ENCODE data around the gene ZHX3.

Gene ZHX3

GRCh38 chr20:41317546-41318270, at the start of gene ZHX3:
Gene ZHX3, minus strand, starts transcription at chr20:41317731. Its CDS starts 112,815 bp downstream, at chr20:41204916.
- peak within 1 kb of the TSS; percentile 84 for H3K4me3 ChIP-seq (ENCODE audit: control insufficient read depth, low read depth, low read length)
- DNase-seq (ENCODE audit: low read depth): peak; percentile 68
- no peak for TF ChIP-seq CTCF (IDR thresholded peaks at IDR 0.05; ENCODE audit: control insufficient read depth, insufficient read depth, low read depth, low read length, missing control alignments)

- no peak for DNase-seq (ENCODE audit: low read depth)
- TF ChIP-seq CTCF (IDR thresholded peaks at IDR 0.05; ENCODE audit: control insufficient read depth, insufficient read depth, low read depth, low read length, missing control alignments): no peak
Observed at GRCh38 chr20:41367393-41367695, 49.8 kb upstream of the ZHX3 start.

GRCh38 chr20:41366546-41367392, 49.2 kb upstream of the ZHX3 start, which contains the start of gene EMILIN3:
Gene EMILIN3, minus strand, starts transcription at chr20:41366818. Its CDS starts 184 bp downstream, at chr20:41366634.
- TF ChIP-seq CTCF (IDR thresholded peaks at IDR 0.05; ENCODE audit: control insufficient read depth, insufficient read depth, low read depth, low read length, missing control alignments): no peak
- no peak within 1 kb of the TSS for H3K4me3 ChIP-seq (ENCODE audit: control insufficient read depth, low read depth, low read length)
- DNase-seq (ENCODE audit: low read depth): no peak

More at GRCh38 chr20:41367393-41367695, 49.8 kb upstream of the ZHX3 start:
- H3K4me3 ChIP-seq (ENCODE audit: control insufficient read depth, low read depth, low read length): no peak overlapping the region

- no peak for DNase-seq (ENCODE audit: low read depth)
- no peak for TF ChIP-seq CTCF (IDR thresholded peaks at IDR 0.05; ENCODE audit: control insufficient read depth, insufficient read depth, low read depth, low read length, missing control alignments)
Observed at GRCh38 chr20:41365777-41366545, 48.4 kb upstream of the ZHX3 start.

GRCh38 chr20:41364967-41365765, 47.6 kb upstream of the ZHX3 start:
- TF ChIP-seq CTCF (IDR thresholded peaks at IDR 0.05; ENCODE audit: control insufficient read depth, insufficient read depth, low read depth, low read length, missing control alignments): no peak
- no peak overlapping the region for H3K4me3 ChIP-seq (ENCODE audit: control insufficient read depth, low read depth, low read length)
- DNase-seq (ENCODE audit: low read depth): no peak

More at GRCh38 chr20:41365777-41366545, 48.4 kb upstream of the ZHX3 start:
- no peak overlapping the region for H3K4me3 ChIP-seq (ENCODE audit: control insufficient read depth, low read depth, low read length)

Data from AG09309 (cell line).